HG03135 (cell line): Measurements from ENCODE around the gene CDO1.
"Not testable (repeated sequence)": the region's sequence is repeated elsewhere in the genome, so short reads cannot be mapped to it uniquely, and the experiment has no call there.

Experiments
- ATAC-seq: cut with Tn5 transposase; IDR thresholded peaks from one replicate; pipeline ENCODE4 v1.9.1; 2021; ENCODE audit warnings: mild to moderate bottlenecking, moderate library complexity; ENCODE audit not compliant: unreplicated experiment

Gene CDO1

DNA sequence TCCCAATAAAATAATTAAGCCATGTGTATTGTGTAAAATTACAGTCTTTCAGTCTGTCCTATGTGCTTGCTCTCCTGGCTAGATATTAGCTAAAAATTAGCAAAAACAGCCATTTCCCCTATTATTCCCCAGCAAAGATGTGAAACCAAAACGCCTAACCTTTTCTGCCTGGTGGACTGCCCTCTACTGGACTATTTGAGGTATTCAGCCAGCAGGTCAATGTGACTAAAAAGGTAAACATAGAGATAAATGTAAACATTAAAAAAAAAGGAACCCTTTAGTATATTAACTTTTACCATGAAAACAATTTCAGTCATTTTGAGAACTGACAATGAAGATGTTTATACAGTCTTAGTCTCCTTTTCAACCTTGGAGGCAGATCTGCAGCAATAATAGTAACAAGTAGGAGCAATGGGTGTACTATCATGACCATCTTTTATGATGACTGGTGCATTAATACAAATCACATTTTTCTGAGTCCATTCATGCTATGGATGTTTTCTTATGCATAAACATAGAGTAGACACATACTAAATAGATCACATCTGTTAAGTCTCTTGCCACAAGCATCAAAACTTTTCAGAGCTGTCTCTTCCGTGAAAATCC, 14.8 kb upstream of the CDO1 start:
- peak; percentile 72 for ATAC-seq

GRCh38 chr5:115829913-115830312, 13.5 kb upstream of the CDO1 start:
- ATAC-seq = no peak

GRCh38 chr5:115825948-115826347, 9.5 kb upstream of the CDO1 start:
- ATAC-seq = no peak

GRCh38 chr5:115824983-115825382, 8.5 kb upstream of the CDO1 start:
- ATAC-seq = not testable (repeated sequence)

DNA sequence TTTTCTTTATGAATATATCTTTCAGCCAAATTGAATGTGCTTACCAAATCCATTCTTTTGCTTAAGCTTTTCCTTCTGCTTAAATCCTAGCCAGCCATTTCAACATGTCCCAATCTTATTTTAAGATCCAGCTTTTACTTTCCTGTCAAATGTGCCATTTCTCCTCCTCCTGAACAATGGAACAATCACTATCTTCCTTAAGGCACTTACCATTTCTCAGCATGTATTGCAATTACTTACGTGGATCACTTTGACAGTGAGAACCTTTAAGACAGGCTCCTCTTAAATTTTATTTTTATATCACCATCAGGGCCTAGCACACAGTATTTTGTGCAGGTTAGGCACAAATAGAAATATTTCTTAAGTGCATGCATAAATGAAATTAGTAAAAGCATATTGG, 4.4 kb upstream of the CDO1 start:
- ATAC-seq = no peak

GRCh38 chr5:115818821-115819220, 2.4 kb upstream of the CDO1 start:
- ATAC-seq = no peak

GRCh38 chr5:115817386-115817785, 927 bp upstream of the CDO1 start:
- no peak for ATAC-seq

- no peak for ATAC-seq
Observed at GRCh38 chr5:115815693-115816225, 700 bp downstream of the CDO1 start.

DNA sequence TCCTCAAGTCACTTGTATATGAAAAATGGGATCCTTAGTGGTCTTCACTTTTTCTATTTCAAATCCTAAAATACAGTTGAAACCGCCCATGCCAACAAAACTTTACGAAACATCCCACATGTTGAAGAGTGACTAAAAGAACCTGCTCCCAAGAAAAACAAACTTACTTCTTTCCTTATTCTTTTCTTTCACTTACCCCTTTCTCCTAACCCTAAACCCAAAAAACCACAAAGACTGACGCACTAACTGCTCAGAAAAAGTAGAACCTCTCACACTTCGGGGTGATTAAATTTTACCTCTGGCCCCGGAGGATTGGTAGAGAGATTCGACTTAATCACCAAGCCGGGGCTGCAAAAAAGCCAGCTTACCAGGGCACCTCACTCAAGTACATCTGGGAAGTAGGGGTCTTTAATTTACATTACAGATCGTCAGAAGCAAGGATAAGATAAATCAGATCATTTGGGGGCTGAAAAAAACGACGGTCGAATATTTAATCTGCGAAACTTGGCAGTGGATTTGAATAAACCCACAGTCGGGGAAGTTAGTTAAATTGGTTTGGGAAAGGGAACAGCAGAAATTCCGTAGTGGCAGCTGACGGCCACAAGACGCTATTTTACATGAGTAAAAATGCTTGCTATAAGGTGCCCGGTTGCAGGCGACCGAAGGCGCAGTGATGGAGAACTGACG, 1.3 kb downstream of the CDO1 start:
- no peak for ATAC-seq

GRCh38 chr5:115813719-115814118, 2.7 kb downstream of the CDO1 start:
- ATAC-seq = no peak

DNA sequence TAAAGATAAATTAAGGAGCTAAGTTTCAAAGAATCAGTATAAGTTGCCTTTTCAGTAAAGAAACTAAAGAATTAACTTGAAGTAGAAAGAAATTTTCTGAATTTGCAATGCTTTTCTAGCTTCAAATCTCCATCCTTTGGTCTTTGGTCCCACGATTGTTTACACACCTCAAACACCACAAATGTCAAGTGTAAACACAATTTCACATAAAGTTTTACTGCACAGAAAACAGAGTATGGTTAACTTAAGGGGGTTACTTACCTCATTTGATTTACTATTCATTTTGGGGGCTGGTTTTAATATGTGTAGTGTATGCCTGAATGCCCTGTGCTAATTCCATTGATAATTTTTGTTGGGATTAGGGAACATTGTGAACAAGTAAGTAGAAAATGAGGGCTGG, 4.1 kb downstream of the CDO1 start:
- ATAC-seq = no peak

- no peak for ATAC-seq
Observed at GRCh38 chr5:115811406-115811805, 5.1 kb downstream of the CDO1 start.

GRCh38 chr5:115810761-115811160, 5.7 kb downstream of the CDO1 start:
- no peak for ATAC-seq

DNA sequence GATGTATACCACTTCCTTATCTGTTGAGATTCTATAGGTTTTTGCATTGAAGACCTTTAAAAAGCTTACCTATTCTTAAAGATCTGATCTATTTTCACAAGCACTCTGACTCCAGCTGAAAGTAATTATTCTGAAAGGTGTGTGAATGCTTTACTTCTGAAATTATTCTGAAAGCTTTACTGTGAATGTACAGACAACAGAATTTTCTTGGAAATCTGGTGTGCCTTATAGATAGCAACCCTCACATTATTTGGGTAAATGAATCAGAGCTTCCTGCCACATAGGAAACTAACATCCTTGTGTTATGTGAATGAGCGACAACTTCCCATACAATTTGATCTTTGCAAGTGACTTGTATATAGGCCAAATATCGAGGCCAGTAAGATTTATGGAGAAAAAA, 6.5 kb downstream of the CDO1 start:
- no peak for ATAC-seq

- not testable (repeated sequence) for ATAC-seq
Observed at GRCh38 chr5:115808066-115808465, 8.4 kb downstream of the CDO1 start.

DNA sequence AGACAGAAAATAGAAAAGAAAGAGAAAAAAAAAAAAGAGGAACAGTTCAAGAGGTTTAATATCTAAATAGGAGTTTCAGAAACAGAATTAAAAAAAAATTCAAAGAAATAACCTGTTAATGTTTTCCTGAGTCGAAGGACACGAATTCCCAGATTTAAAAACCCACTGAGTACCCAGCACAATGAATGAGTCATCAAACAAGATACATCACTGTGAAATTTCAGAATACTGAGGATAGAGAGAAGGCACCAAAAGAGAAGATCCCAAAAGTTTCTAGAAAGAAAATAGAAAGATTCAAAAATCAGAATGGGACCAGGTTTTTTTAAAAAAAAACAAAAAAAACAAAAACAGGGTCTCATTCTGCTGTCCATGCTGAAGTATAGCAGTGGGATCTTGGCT, 8.8 kb downstream of the CDO1 start:
- no peak for ATAC-seq

DNA sequence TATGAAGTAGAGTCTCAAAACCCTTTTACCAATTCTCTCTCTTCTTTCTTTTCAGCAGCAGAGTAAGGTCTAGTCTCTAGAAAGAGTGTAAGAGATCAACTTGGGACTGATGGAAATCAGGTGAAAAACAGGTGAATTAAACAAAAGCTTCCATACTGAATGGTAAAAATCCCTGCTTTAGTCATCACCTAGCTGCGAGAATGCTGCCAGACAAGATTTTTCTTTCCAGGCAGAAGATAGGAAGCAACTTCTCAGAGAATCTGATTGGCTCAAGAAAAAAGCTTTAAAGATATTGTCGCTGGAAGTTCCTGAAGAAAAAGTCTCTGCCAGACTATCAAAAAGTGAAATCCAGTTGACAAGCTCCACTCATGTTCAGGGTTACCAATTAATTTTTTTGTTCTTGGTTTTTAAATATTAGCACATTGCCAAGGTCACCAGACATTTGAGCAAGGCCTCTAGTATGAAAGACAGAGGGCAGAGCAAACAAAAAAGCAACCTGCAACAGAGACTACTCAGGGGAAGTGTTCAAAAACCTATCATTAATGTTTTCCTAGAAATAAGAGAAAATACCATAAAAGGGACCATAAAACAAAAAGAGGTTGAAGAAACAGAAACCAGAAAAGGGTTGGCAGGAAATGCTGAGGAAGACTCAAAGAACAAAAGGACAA, 9.3 kb downstream of the CDO1 start:
- no peak for ATAC-seq

GRCh38 chr5:115801984-115802383, 14.5 kb downstream of the CDO1 start:
- ATAC-seq = no peak

DNA sequence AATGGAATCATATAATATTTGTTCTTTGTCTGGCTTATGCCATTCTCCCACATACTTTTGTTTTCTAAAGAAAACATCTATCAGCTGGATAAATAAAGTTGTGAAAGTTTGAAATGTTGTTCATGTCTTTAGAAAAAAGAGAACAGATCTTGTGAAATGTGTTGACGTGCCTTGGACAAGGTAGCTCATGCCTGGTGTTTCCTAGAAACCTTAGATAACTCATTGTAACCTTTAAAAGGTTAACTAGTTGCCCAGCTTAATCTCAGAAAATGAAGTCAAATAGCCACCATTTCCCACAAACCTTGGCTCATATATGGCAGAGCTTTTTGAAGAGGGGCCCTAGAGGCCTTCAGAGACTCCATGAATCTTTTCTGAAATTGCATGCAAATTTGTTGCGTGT, 15.3 kb downstream of the CDO1 start:
- ATAC-seq = no peak

DNA sequence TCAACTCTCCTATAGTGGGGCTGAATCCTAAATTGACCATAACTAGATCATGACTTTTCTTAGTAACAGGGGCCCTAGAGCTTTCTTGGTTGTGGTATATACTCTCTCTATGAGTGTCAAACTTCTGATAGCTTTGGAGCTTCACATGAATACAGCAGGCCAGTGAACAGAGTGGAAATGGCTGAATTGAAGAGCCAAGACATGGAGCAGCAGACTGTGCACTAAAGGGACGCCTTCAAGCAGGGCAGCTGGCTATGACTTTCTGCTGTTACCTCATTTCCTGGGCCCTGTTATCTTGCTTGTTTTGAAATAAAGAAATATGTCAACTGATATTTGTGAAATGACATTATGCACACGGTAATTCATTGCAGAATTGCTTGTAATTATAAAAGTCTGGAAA, 16.4 kb downstream of the CDO1 start:
- no peak for ATAC-seq

- no peak for ATAC-seq
Observed at GRCh38 chr5:115798252-115798651, 18.2 kb downstream of the CDO1 start.

GRCh38 chr5:115796656-115797055, 19.8 kb downstream of the CDO1 start:
- ATAC-seq = no peak
